IPS-18c (cell line): ENCODE data around the gene FAM72C.
"Not testable (repeated sequence)": the region's sequence is repeated elsewhere in the genome, so short reads cannot be mapped to it uniquely, and the experiment has no call there.

Experiments used
- H3K4me3 ChIP-seq: 2 replicates; pipeline ENCODE4 v1.7.0; 2013; ENCODE audit warnings: low read depth, mild to moderate bottlenecking, low read length, moderate library complexity; ENCODE audit not compliant: insufficient read depth
- H3K9me3 ChIP-seq: one replicate; pipeline ENCODE4 v1.6.1; 2013; ENCODE audit warnings: mild to moderate bottlenecking, low read length, moderate library complexity; ENCODE audit not compliant: control insufficient read depth, insufficient read depth

Gene FAM72C

GRCh38 chr1:143971924-143972700 is at the start of gene FAM72C:
FAM72C (minus strand) TSS chr1:143971986; CDS start chr1:143971141, 845 bp downstream.
- not testable (repeated sequence) for H3K4me3 ChIP-seq, H3K9me3 ChIP-seq

DNA sequence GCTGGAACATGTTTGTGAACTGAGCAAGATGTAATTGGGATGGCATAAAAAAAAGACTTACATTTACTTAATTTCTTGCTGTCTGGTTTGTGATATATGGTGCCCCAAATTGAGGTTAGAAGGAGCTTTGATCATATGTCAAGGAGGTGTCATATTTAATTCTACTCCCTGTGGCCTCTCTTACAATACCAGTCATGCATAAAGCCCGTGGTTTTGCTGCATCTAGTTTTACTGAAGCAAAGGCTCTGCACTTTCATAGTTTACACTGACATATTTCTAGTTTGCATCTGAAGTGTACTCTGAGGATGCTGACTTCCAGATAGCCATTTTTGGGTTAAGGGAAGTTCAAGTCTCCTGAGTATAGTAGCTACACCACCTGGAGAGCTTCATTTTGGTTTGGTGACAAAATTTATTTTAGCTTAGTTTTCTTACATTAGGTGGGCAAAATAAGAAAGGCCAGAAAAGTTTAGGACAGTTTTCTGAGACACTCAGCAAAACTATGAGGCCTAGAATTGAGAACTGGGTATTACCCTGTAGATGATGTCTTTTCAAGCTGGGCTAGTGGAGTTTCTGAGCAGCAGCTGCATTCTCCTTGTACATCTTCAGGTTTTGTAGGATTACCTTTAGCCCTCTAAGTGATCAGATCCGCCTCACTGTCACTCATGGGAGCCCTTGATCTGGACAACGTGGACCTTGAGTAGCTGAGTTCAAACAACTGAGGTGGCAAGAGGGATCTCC is 48.4 kb upstream of the FAM72C start:
- not testable (repeated sequence) for H3K9me3 ChIP-seq

GRCh38 chr1:144019101-144019500 is 47.3 kb upstream of the FAM72C start:
- not testable (repeated sequence) for H3K4me3 ChIP-seq

More for the DNA sequence above, 48.4 kb upstream of the FAM72C start:
- not testable (repeated sequence) for H3K4me3 ChIP-seq

GRCh38 chr1:144015180-144015966 is 43.6 kb upstream of the FAM72C start:
- not testable (repeated sequence) for H3K9me3 ChIP-seq, H3K4me3 ChIP-seq

More at GRCh38 chr1:144019101-144019500, 47.3 kb upstream of the FAM72C start:
- not testable (repeated sequence) for H3K9me3 ChIP-seq

DNA sequence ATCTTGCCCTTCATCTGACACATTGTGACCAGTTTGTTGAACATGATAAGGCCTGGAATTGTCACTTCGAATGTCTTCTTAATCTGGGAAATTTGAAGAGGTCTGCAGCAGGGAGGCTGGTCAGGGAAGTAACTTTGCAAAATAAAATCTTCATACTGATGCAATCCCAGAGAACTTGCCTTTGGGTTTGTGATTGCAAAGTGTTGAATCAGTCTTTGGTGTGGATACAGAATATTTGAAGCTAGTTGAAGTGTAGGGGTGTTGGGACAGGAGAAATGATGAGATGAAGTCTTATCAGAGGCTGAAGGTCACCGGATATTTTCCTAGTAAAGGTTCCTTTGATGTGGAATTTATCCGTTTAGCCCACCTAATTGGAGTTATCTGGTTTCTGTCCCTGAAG is 42.7 kb upstream of the FAM72C start:
- H3K4me3 ChIP-seq, H3K9me3 ChIP-seq: not testable (repeated sequence)

- H3K9me3 ChIP-seq, H3K4me3 ChIP-seq: not testable (repeated sequence)
These were observed 42.3 kb upstream of the FAM72C start for GRCh38 chr1:144014121-144014520.

DNA sequence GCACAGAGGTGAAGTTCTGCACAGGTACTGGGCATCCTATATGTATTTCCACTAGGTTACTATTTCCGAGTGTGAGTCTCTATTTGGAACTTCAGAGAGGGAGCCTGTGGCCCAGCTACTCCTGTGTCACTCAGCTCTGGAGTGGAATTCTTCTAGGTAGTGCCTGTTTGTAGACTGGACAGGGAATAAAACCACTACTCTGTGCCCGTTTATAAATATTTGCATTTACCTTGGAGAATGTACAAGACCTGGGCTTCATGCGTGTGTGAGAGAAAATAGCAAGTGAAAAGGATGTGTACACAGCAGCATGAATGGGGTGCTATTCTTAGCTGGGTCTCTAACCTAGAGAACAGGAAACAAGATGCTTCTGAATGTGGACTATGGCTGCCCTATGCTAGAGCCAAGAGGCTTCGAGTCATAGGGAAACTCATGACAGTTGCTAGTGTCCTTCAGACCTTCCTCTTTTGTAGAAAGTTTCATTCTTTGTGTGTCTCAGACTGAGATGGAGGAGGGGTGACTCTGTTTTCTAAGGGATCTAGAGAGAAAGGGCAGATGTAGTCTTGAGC is 40.5 kb upstream of the FAM72C start:
- not testable (repeated sequence) for H3K4me3 ChIP-seq, H3K9me3 ChIP-seq

- not testable (repeated sequence) for H3K9me3 ChIP-seq
These were observed 37.6 kb upstream of the FAM72C start for GRCh38 chr1:144009410-144009809.

DNA sequence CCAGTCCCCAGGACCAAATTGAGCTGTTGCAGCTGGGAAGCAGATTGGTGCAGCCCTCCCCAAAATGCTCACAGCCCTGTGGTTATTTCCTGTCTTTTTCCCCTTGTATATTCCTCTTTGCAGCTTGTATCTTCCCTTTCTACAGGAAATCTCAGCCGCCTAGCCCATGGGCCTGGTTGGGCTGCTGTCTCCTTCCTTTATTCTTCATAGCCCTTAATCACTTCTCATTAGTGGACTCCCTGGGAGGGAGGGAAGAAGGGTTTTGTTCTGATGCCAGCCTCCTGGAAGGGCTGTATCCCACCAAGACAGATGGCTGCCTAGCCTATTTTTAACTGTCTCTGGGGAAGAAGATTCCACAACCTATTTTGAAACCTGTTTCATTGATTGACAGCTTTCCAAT is 32.5 kb upstream of the FAM72C start:
- H3K4me3 ChIP-seq, H3K9me3 ChIP-seq: not testable (repeated sequence)

More at GRCh38 chr1:144009410-144009809, 37.6 kb upstream of the FAM72C start:
- not testable (repeated sequence) for H3K4me3 ChIP-seq

GRCh38 chr1:144003306-144004029 is 31.7 kb upstream of the FAM72C start:
- not testable (repeated sequence) for H3K4me3 ChIP-seq, H3K9me3 ChIP-seq

DNA sequence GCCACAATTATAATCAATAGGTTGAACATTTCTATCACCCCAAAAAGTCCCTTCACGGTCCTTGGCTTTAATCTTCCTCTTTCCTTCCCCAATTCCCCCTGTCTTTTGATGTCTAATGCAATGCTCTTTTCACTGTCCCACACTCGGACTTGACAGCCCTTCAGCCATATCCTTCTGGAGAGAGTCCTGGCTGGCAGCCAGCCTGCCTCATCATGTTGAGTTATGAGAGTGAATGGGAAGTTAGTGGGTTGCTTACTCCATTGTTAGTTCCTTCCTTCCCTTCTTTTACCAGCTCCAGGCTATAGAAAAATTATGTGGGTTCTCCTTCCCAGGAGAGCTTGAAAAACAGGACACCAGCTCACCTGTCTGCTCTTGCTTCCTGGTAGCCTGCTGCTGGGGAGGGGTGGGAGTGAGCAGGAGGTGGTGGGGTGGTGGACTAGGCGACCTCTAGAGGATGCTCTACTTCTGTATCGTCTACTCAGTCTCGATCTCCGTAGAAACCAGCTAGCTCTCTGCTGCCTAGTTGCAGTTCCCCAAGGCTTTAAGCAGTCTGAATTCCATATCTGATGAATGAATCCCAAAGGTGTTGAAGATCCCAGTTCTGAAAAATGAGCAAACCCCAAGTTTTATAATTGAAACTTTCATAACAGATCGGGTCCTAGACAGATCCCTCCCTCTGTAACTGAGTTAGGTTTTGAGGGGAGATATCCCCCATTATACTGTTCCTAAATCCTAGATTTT is 30.5 kb upstream of the FAM72C start:
- H3K4me3 ChIP-seq, H3K9me3 ChIP-seq: not testable (repeated sequence)

GRCh38 chr1:144001077-144001476 is 29.3 kb upstream of the FAM72C start:
- H3K4me3 ChIP-seq, H3K9me3 ChIP-seq: not testable (repeated sequence)

DNA sequence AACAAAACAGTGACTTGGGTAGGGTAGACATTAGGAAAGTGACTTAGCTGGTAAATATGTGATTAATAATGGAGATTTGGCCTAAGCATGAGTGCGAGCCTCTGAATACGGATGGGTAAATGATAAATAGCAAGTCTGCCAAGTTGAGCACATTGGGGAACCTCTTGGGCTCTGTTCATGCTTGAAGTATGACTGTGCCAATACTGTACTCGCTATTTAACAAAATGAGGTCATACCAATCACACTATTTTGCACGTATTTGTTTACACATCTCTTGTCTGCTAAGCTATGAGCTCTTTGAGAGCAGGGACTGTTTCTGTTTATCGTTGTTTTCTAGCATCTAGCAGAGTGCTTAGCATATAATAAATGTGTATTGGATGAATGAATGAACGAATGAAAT is 24.2 kb upstream of the FAM72C start:
- not testable (repeated sequence) for H3K4me3 ChIP-seq, H3K9me3 ChIP-seq

DNA sequence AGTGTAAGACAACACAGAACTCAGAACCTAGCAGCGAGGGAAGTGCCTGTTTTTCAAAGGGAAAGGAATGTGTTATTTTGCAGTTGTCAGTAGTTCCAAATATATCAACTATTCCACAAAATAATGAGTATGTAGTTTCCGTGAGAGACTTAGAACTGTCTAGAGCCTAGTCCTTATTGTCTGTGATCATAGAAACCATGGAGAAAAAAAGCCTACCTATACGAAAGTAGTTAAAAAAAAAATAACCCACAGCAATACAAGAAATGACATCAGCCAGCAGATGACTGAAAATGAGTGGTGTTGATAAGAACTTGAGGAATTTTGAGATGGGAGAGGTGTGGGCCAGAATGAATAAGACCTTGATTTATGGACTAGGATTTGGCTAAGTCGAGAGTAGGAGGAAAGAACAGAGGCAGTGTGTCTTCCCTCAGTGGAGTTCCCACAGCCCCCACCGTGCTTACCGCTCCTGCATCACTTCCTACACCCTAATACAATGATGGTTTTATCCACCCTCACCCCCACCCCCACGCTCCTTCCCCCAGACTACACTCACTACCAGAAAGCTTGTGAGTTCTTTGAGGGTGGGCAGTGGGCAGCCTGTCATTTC is 21.6 kb upstream of the FAM72C start:
- not testable (repeated sequence) for H3K9me3 ChIP-seq, H3K4me3 ChIP-seq

- H3K9me3 ChIP-seq, H3K4me3 ChIP-seq: not testable (repeated sequence)
These were observed 18.9 kb upstream of the FAM72C start for GRCh38 chr1:143990699-143991098.

GRCh38 chr1:143989719-143990118 is 17.9 kb upstream of the FAM72C start:
- H3K9me3 ChIP-seq, H3K4me3 ChIP-seq: not testable (repeated sequence)
